GM21825 (cell line): ENCODE data around the gene ATF6.
"Not testable (repeated sequence)": the region's sequence is repeated elsewhere in the genome, so short reads cannot be mapped to it uniquely, and the experiment has no call there.

Experiments
- ATAC-seq: cut with Tn5 transposase; IDR thresholded peaks from one replicate; pipeline ENCODE4 v1.9.1; 2021; ENCODE audit warnings: mild to moderate bottlenecking, moderate library complexity; ENCODE audit not compliant: unreplicated experiment

ATF6 gene

GRCh38 chr1:161766102-161766981 is at the start of gene ATF6:
Gene ATF6 (plus strand): TSS chr1:161766320. CDS start chr1:161766361, 41 bp downstream.
- peak; percentile 64 for ATAC-seq

- ATAC-seq: peak; percentile 58
Observed at GRCh38 chr1:161718559-161719324, 47.4 kb upstream of the ATF6 start.

- ATAC-seq: peak; percentile 44
Observed at GRCh38 chr1:161719325-161719611, 46.9 kb upstream of the ATF6 start.

GRCh38 chr1:161720422-161720821 is 45.7 kb upstream of the ATF6 start:
- no peak for ATAC-seq

- no peak for ATAC-seq
Observed at GRCh38 chr1:161720956-161721737, 45.0 kb upstream of the ATF6 start, which contains the start of gene FCRLB. Gene FCRLB (plus strand): TSS chr1:161721544. CDS start chr1:161722673, 1,129 bp downstream.

- ATAC-seq: no peak
Observed at GRCh38 chr1:161721738-161722343, 44.3 kb upstream of the ATF6 start.

- ATAC-seq: no peak
Observed at GRCh38 chr1:161722406-161722805, 43.7 kb upstream of the ATF6 start.

- ATAC-seq: no peak
Observed at GRCh38 chr1:161723459-161724141, 42.5 kb upstream of the ATF6 start.

- not testable (repeated sequence) for ATAC-seq
Observed at GRCh38 chr1:161725258-161725907, 40.7 kb upstream of the ATF6 start.

- peak; percentile 19 for ATAC-seq
Observed at GRCh38 chr1:161725908-161726472, 40.1 kb upstream of the ATF6 start.

- peak; percentile 46 for ATAC-seq
Observed at GRCh38 chr1:161726473-161727255, 39.5 kb upstream of the ATF6 start.

GRCh38 chr1:161727256-161727924 is 38.7 kb upstream of the ATF6 start:
- ATAC-seq: peak; percentile 12

GRCh38 chr1:161728376-161729226 is 37.5 kb upstream of the ATF6 start:
- no peak for ATAC-seq

GRCh38 chr1:161730050-161730564 is 36.0 kb upstream of the ATF6 start:
- ATAC-seq: no peak

- ATAC-seq: no peak
Observed at GRCh38 chr1:161731241-161731640, 34.9 kb upstream of the ATF6 start.

- no peak for ATAC-seq
Observed at GRCh38 chr1:161731981-161732718, 34.0 kb upstream of the ATF6 start.
